Astrocyte of the spinal cord (primary cell): ENCODE results near the gene SLC22A31.

Source experiments
- DNase-seq: peaks from one replicate; pipeline ENCODE4 v3.0.0; 2011; ENCODE audit warnings: low read depth, low spot score
- H3K4me3 ChIP-seq: 2 replicates; pipeline ENCODE4 v1.5.1; 2011; ENCODE audit warnings: low read depth, mild to moderate bottlenecking, low read length, moderate library complexity
- CTCF ChIP-seq: IDR thresholded peaks from 2 replicates; pipeline ENCODE4 v1.5.1; 2012; ENCODE audit warnings: low read depth, mild to moderate bottlenecking, low read length, inconsistent platforms
- in situ Hi-C: cut with HindIII; loops from 2 replicates; pipeline ENCODE4 v1.10.0; 2017; ENCODE audit warnings: low sequenced_read_pairs

Gene SLC22A31

GRCh38 chr16:89217138-89217387 lies 16.7 kb upstream of the SLC22A31 start:
- TF ChIP-seq CTCF = no peak
- in situ Hi-C loops = no loop called here
- H3K4me3 ChIP-seq = peak overlapping the region; percentile 88
- DNase-seq = no peak

- DNase-seq = peak; percentile 73
- TF ChIP-seq CTCF = peak; percentile 63
- H3K4me3 ChIP-seq = peak overlapping the region; percentile 88
- in situ Hi-C loops = no loop called here
Measured at GRCh38 chr16:89216315-89217137, 16.2 kb upstream of the SLC22A31 start.

GRCh38 chr16:89210904-89211515 lies 10.7 kb upstream of the SLC22A31 start:
- TF ChIP-seq CTCF = no peak
- no peak overlapping the region for H3K4me3 ChIP-seq
- in situ Hi-C loops = no loop called here
- DNase-seq = no peak

- in situ Hi-C loops = no loop called here
- H3K4me3 ChIP-seq = no peak overlapping the region
- no peak for DNase-seq
- TF ChIP-seq CTCF = no peak
Measured at GRCh38 chr16:89210165-89210903, 10.0 kb upstream of the SLC22A31 start.

- in situ Hi-C loops = no loop called here
- no peak for TF ChIP-seq CTCF
- no peak overlapping the region for H3K4me3 ChIP-seq
- DNase-seq = no peak
Measured at GRCh38 chr16:89209522-89210044, 9.2 kb upstream of the SLC22A31 start.

- TF ChIP-seq CTCF = no peak
- in situ Hi-C loops = no loop called here
- H3K4me3 ChIP-seq = no peak overlapping the region
- no peak for DNase-seq
Measured at GRCh38 chr16:89207993-89208392, 7.7 kb upstream of the SLC22A31 start.
